ENCODE results near the gene C12orf60. TPM values are rescaled to one million over a fixed set of nuclear protein-coding genes. Genes with fewer than 3 reads are reported as not detected.
"Not testable (repeated sequence)": the region's sequence is repeated elsewhere in the genome, so short reads cannot be mapped to it uniquely, and the experiment has no call there.

Gene C12orf60
- total and polyA plus RNA-seq, 2 of the 8 experiments (the other 6 are each of a cell fraction or from before 2014, with no cell fraction given) = 1.2 to 1.5 TPM

DNA sequence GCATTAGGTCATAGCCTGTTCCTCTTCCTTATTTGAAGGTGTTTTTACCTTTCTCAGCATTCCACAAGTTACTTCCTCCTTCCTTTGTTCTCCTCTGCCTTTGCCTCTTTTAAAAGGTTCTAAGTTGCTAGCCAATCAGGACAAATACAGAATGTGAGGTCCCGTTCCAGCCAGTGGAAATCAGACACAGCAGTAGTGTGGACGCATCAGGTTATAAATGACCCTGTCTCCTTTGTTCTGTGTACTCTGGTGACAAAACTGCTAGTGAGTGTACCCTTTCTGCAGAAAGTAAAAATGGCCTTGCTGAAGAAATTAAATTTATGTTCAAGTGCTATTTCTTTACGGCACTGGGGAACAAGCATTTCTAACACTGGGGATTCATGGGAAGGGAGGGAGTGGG, 37.5 kb upstream of the C12orf60 start:
- 69% methylated on average over 3 of the region's 3 CpGs; no CpG with 5 or more reads in 1 of the 2 experiments for WGBS, 2 experiments (ENCODE audit: extremely low coverage in 1 of 2, insufficient coverage in 1 of 2, insufficient read length in 1 of 2, insufficient replicate concordance in 2 of 2, low coverage in 1 of 2, low lambda C conversion rate in 2 of 2, missing lambda C conversion rate in 1 of 2)
- H3K4ac ChIP-seq (replicated peaks; ENCODE audit: insufficient read length, low read depth, low read length); H4K5ac ChIP-seq (ENCODE audit: insufficient read length, low read depth, low read length); H3K27me3 ChIP-seq (replicated peaks in 1 of 4; ENCODE audit: control insufficient read depth in 3 of 4, extremely low read depth in 1 of 4, insufficient read depth in 3 of 4, low read length in 3 of 4); H3K4me2 ChIP-seq (ENCODE audit: insufficient read depth in 1 of 2, low read depth in 2 of 2, low read length in 2 of 2); H3K56ac ChIP-seq (replicated peaks; ENCODE audit: insufficient read length, low read depth, low read length); H2AFZ ChIP-seq (ENCODE audit: low read length); H3K79me1 ChIP-seq (ENCODE audit: low read depth, low read length); H3K9ac ChIP-seq (replicated peaks in 1 of 4; ENCODE audit: extremely low read depth in 1 of 4, low read depth in 3 of 4, low read length in 3 of 4); H2BK15ac ChIP-seq (ENCODE audit: low read length); H3K14ac ChIP-seq (ENCODE audit: insufficient read length); H4K20me1 ChIP-seq (replicated peaks in 1 of 2; ENCODE audit: control insufficient read depth in 1 of 2, insufficient read depth in 2 of 2, low read length in 2 of 2); DNase-seq (ENCODE audit: low read depth in 1 of 2, low spot score in 2 of 2); H3K18ac ChIP-seq (ENCODE audit: extremely low read depth, low read length); H3K23me2 ChIP-seq (ENCODE audit: low read depth, low read length); H2BK5ac ChIP-seq (ENCODE audit: low read depth, low read length); H2BK20ac ChIP-seq (ENCODE audit: low read length); H2BK12ac ChIP-seq (ENCODE audit: low read depth, low read length); H2AK5ac ChIP-seq (ENCODE audit: low read depth, low read length); H3K27ac ChIP-seq (ENCODE audit: low read depth, low read length); H3K36me3 ChIP-seq (ENCODE audit: control insufficient read depth in 2 of 4, insufficient read depth in 4 of 4, low read length in 3 of 4); H3K4me1 ChIP-seq (replicated peaks in 1 of 4; ENCODE audit: control insufficient read depth in 3 of 4, insufficient read depth in 4 of 4, low read length in 3 of 4); H3K4me3 ChIP-seq (ENCODE audit: extremely low read depth in 1 of 4, insufficient read depth in 2 of 4, low read depth in 3 of 4, low read length in 4 of 4); H4K91ac ChIP-seq (replicated peaks; ENCODE audit: insufficient read length, low read length); FAIRE-seq; H2BK120ac ChIP-seq (replicated peaks; ENCODE audit: low read depth, low read length); H3K23ac ChIP-seq (ENCODE audit: insufficient read length); H4K8ac ChIP-seq (ENCODE audit: extremely low read depth, insufficient read depth, low read length); H3K9me3 ChIP-seq (ENCODE audit: insufficient read depth in 2 of 2, low read depth in 1 of 2, low read length in 1 of 2): not testable (repeated sequence)
- ChIA-PET POLR2A (ENCODE audit: partially characterized antibody) (interaction anchor here (2.1 to 2.6 kb wide), 2 partner anchors 8 to 37 kb away, joined by 5 to 12 read pairs; partner anchors contain the start of genes C12orf60 and WBP11), CTCF (ENCODE audit: partially characterized antibody) (interaction anchor here (1.5 kb wide), 1 partner anchor 144 kb away, joined by 3 read pairs; no protein-coding TSS in a partner anchor)
- H3K79me2 ChIP-seq (ENCODE audit: control insufficient read depth in 1 of 2, insufficient read depth in 2 of 2, low read length in 2 of 2) = peaks cover 0 to 41% of the 10 kb centered on the region in 2 experiments; a peak in 2 of 4 replicates
- TF ChIP-seq POLR2AphosphoS5 (IDR thresholded peaks at IDR 0.05; ENCODE audit: low read depth, low read length) = peak; percentile 70

All from H1 (cell line).